HL-60 (cell line): ENCODE results near the gene DLGAP5.

Experiments
- DNase-seq, 2 experiments: peaks; one replicate each; pipeline ENCODE4 v3.0.0-alpha.2; 2010 to 2020; ENCODE audit warnings: low read depth in 1 of 2, low spot score in 1 of 2
- H3K27ac ChIP-seq: fragments of 250-450 bp; sonication (Bioruptor Pico); replicated peaks from 2 replicates; pipeline ENCODE4 v1.5.1; 2020; ENCODE audit warnings: mild to moderate bottlenecking, moderate library complexity
- H3K27me3 ChIP-seq: fragments of 250-450 bp; sonication (Bioruptor Pico); 2 replicates; pipeline ENCODE4 v1.5.1; 2021; ENCODE audit warnings: mild to moderate bottlenecking, moderate library complexity; ENCODE audit not compliant: insufficient read depth, poor library complexity, severe bottlenecking
- H3K4me3 ChIP-seq: replicated peaks from 2 replicates; pipeline ENCODE4 v1.5.1; 2011; ENCODE audit warnings: mild to moderate bottlenecking, control low read depth, low read length; ENCODE audit not compliant: insufficient read depth
- CTCF ChIP-seq: IDR thresholded peaks from one replicate; pipeline ENCODE4 v1.5.1; 2011; ENCODE audit warnings: low read length, control low read depth, inconsistent platforms; ENCODE audit not compliant: insufficient read depth
- GABPA ChIP-seq: IDR thresholded peaks from 2 replicates; pipeline ENCODE4 v1.6.1; 2012; ENCODE audit warnings: low read depth
- POLR2AphosphoS5 ChIP-seq: IDR thresholded peaks from 2 replicates; pipeline ENCODE4 v1.6.1; 2012; ENCODE audit warnings: low read depth
- SPI1 ChIP-seq: IDR thresholded peaks from 2 replicates; pipeline ENCODE4 v1.6.1; 2012; ENCODE audit warnings: low read depth, mild to moderate bottlenecking, borderline replicate concordance
- TF ChIP-seq, protein P1 (sequence below): IDR thresholded peaks from 2 replicates; pipeline ENCODE4 v1.6.1; 2012; ENCODE audit warnings: low read depth; ENCODE audit not compliant: insufficient replicate concordance

DLGAP5 gene

DNA sequence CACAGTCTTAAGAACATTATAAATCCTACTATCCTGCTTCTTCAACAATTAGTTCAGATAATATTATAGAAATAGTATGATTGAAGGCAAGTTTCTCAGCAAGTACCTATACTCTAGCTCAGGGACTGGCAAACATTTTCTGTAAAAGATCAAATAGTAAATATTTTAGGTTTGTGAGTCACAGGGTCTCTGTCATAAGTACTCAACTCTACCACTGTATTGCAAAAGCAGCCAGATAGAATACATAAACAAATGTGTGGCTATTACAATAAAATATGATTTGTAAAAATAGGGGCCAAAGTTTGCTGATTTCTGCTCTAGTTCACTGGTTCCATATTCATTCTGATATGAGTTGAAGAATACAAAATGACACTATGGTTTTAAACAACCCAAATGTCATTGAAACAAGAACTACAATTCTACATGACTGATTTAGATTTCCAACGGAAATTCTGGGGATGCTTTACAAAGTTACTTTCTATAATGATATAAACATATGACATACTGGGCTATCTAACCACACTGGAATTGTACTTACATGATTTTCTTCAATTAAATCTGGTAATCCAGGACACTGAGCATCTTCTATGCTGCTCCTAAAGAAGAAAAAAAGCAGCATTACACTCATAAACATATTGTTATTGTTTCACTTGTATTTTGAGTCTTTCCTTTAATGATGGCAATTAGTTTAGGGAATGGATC is 39.2 kb downstream of the DLGAP5 start:
- DNase-seq: no peak
- Histone ChIP-seq H3K27ac (no peak overlapping the region), H3K27me3 (no peaks in the 10 kb centered on the region), H3K4me3 (no peak overlapping the region)
- TF ChIP-seq POLR2AphosphoS5 (no peak), SPI1 (no peak), GABPA (no peak), CTCF (no peak)
- TF ChIP-seq, protein P1, sequence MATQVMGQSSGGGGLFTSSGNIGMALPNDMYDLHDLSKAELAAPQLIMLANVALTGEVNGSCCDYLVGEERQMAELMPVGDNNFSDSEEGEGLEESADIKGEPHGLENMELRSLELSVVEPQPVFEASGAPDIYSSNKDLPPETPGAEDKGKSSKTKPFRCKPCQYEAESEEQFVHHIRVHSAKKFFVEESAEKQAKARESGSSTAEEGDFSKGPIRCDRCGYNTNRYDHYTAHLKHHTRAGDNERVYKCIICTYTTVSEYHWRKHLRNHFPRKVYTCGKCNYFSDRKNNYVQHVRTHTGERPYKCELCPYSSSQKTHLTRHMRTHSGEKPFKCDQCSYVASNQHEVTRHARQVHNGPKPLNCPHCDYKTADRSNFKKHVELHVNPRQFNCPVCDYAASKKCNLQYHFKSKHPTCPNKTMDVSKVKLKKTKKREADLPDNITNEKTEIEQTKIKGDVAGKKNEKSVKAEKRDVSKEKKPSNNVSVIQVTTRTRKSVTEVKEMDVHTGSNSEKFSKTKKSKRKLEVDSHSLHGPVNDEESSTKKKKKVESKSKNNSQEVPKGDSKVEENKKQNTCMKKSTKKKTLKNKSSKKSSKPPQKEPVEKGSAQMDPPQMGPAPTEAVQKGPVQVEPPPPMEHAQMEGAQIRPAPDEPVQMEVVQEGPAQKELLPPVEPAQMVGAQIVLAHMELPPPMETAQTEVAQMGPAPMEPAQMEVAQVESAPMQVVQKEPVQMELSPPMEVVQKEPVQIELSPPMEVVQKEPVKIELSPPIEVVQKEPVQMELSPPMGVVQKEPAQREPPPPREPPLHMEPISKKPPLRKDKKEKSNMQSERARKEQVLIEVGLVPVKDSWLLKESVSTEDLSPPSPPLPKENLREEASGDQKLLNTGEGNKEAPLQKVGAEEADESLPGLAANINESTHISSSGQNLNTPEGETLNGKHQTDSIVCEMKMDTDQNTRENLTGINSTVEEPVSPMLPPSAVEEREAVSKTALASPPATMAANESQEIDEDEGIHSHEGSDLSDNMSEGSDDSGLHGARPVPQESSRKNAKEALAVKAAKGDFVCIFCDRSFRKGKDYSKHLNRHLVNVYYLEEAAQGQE: no peak

GRCh38 chr14:55151601-55152000 is 39.8 kb downstream of the DLGAP5 start:
- Histone ChIP-seq H3K4me3 (no peak overlapping the region), H3K27me3 (no peaks in the 10 kb centered on the region), H3K27ac (no peak overlapping the region)
- DNase-seq: no peak
- no peak for TF ChIP-seq SPI1
- TF ChIP-seq POLR2AphosphoS5: no peak
- TF ChIP-seq CTCF: no peak
- no peak for TF ChIP-seq GABPA
- TF ChIP-seq, protein P1: no peak

DNA sequence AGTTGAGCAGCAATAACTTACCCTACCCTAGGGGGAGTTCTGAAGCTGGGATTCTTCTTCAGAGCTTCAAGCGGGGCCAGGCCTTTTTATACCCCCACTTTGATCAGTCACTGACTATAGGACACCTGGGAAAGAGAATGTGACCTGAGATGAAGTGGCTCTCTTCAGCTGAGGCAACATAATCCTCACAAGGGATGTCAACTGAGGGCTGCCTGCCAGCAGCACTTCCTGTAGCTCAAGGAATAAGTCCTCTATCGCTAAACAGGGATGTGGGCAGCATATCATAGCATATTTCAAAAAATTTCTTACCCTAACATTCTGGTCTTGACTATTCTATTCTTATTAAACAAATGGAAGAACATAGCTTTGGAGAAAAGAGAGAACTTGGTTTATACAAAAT is 45.0 kb downstream of the DLGAP5 start:
- DNase-seq: no peak
- no peak overlapping the region for H3K4me3 ChIP-seq
- H3K27me3 ChIP-seq: no peaks in the 10 kb centered on the region
- TF ChIP-seq GABPA (no peak), SPI1 (no peak), CTCF (no peak), POLR2AphosphoS5 (no peak)
- TF ChIP-seq, protein P1: no peak
- H3K27ac ChIP-seq: no peak overlapping the region
